Prostate gland (tissue), 2 donors: ENCODE data around the gene FAM83B. TPM values are rescaled to one million over a fixed set of nuclear protein-coding genes. Genes with fewer than 3 reads are reported as not detected.

Source experiments
- DNase-seq: peaks from one replicate; pipeline ENCODE4 v3.0.0-alpha.2; 2019; ENCODE audit warnings: low spot score
- H3K27ac ChIP-seq, 2 donors: fragments of 200-600 bp; sonication (generic); 2 replicates each; pipeline ENCODE4 v1.5.1; 2017 to 2019
- H3K27me3 ChIP-seq: fragments of 200-600 bp; sonication (generic); replicated peaks from 2 replicates; pipeline ENCODE4 v1.5.1; 2019; ENCODE audit not compliant: insufficient read depth
- H3K36me3 ChIP-seq, 2 donors: fragments of 200-600 bp; sonication (generic); 1 replicate in 1 of 2; 2 replicates in 1 of 2; pipeline versions ENCODE4 v1.5.1 to v1.8.1; 2017 to 2019
- H3K4me1 ChIP-seq: fragments of 200-600 bp; sonication (generic); replicated peaks from 2 replicates; pipeline ENCODE4 v1.5.1; 2019
- H3K4me3 ChIP-seq, 2 donors: fragments of 200-600 bp; sonication (generic); 2 replicates each; pipeline ENCODE4 v1.5.1; 2017 to 2019
- H3K9me3 ChIP-seq: fragments of 200-600 bp; sonication (generic); 2 replicates; pipeline ENCODE4 v1.5.1; 2017
- CTCF ChIP-seq, 4 experiments: fragments of 200-600 bp in 2 of 4; fragments of 450-650 bp in 2 of 4; sonication (generic) in 2 of 4; IDR thresholded peaks; 1 replicate in 3 of 4; 2 replicates in 1 of 4; pipeline ENCODE4 v1.5.1; 2016 to 2019; ENCODE audit warnings: antibody characterized with exemption in 4 of 4, mild to moderate bottlenecking in 2 of 4, moderate library complexity in 2 of 4
- POLR2A ChIP-seq: fragments of 450-650 bp; IDR thresholded peaks from one replicate; pipeline ENCODE4 v1.6.1; 2016; ENCODE audit warnings: antibody characterized with exemption, mild to moderate bottlenecking
- POLR2AphosphoS5 ChIP-seq: sonication (generic); formaldehyde crosslinking; IDR thresholded peaks from one replicate; pipeline ENCODE4 v1.6.1; 2017; ENCODE audit warnings: antibody characterized with exemption
- WGBS: methylation state at CpG from one replicate; pipeline ENCODE4 v1.1.5; 2018; 5-methylcytosine and 5-hydroxymethylcytosine counted together
- intact Hi-C: fragments of 100-400 bp; cut with DNase I; formaldehyde crosslinking; loops from one replicate; pipeline ENCODE4 v1.14.2; 2022
- total RNA-seq, 2 donors: library from RNA; depleted of rRNA; stranded (reverse); fragments of >200 nt; gene quantifications; one replicate each; pipeline ENCODE4 v1.1.0, GENCODE V29; 2016

The FAM83B gene
- total RNA-seq, 2 donors from 2014 or later: 4.0 to 14.3 TPM

GRCh38 chr6:54860132-54860531, 13.6 kb downstream of the FAM83B start:
- no peaks in the 10 kb centered on the region for H3K36me3 ChIP-seq
- no peak for TF ChIP-seq POLR2A
- TF ChIP-seq CTCF (IDR thresholded peaks at IDR 0.05): no peak
- no peak for TF ChIP-seq POLR2AphosphoS5
- no peak overlapping the region for H3K27ac ChIP-seq
- no peaks in the 10 kb centered on the region for H3K4me1 ChIP-seq
- DNase-seq: no peak
- no peaks in the 10 kb centered on the region for H3K9me3 ChIP-seq
- H3K27me3 ChIP-seq: no peaks in the 10 kb centered on the region
- intact Hi-C loops: no loop called here
- H3K4me3 ChIP-seq: no peak overlapping the region

GRCh38 chr6:54860739-54861138, 14.2 kb downstream of the FAM83B start:
- no peak for DNase-seq
- TF ChIP-seq POLR2A (no peak), CTCF (IDR thresholded peaks at IDR 0.05) (no peak), POLR2AphosphoS5 (no peak)
- Histone ChIP-seq H3K36me3 (no peaks in the 10 kb centered on the region), H3K9me3 (no peaks in the 10 kb centered on the region), H3K27ac (no peak overlapping the region), H3K4me3 (no peak overlapping the region), H3K27me3 (no peaks in the 10 kb centered on the region), H3K4me1 (no peaks in the 10 kb centered on the region)
- intact Hi-C loops: no loop called here
- 92% methylated on average over 5 of the region's 5 CpGs for WGBS

GRCh38 chr6:54861905-54862616, 15.5 kb downstream of the FAM83B start:
- Histone ChIP-seq H3K4me3 (no peak overlapping the region), H3K27me3 (no peaks in the 10 kb centered on the region), H3K4me1 (no peaks in the 10 kb centered on the region), H3K27ac (no peak overlapping the region), H3K9me3 (no peaks in the 10 kb centered on the region), H3K36me3 (no peaks in the 10 kb centered on the region)
- DNase-seq: no peak
- 84% methylated on average over 10 of the region's 10 CpGs for WGBS
- intact Hi-C loops: no loop called here
- TF ChIP-seq POLR2AphosphoS5: no peak
- TF ChIP-seq CTCF (IDR thresholded peaks at IDR 0.05): no peak
- TF ChIP-seq POLR2A: no peak

DNA sequence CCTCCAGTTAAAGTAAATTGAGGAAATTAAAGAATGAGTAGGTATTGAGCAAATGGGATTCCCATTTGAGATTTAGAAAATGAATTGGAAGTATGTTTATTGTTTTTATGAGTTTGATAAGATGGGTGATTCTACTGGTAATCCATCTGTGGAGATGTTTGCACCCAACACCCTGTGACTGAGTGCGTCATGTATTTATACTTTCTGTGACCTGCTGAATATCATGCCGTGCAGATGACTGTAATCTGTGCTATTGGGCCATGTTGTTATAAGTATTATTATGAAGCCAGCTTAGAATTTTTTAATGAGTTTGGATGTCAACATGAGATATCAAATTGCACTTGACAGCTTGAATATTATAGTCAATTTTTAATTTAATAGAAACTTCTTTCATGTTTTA, 17.7 kb downstream of the FAM83B start:
- Histone ChIP-seq H3K4me1 (no peaks in the 10 kb centered on the region), H3K36me3 (no peaks in the 10 kb centered on the region), H3K9me3 (no peaks in the 10 kb centered on the region), H3K27ac (no peak overlapping the region), H3K4me3 (no peak overlapping the region), H3K27me3 (no peaks in the 10 kb centered on the region)
- no peak for TF ChIP-seq POLR2AphosphoS5
- TF ChIP-seq CTCF (IDR thresholded peaks at IDR 0.05): no peak
- TF ChIP-seq POLR2A: no peak
- WGBS: 78% methylated on average over 2 of the region's 2 CpGs
- no peak for DNase-seq
- intact Hi-C loops: no loop called here

DNA sequence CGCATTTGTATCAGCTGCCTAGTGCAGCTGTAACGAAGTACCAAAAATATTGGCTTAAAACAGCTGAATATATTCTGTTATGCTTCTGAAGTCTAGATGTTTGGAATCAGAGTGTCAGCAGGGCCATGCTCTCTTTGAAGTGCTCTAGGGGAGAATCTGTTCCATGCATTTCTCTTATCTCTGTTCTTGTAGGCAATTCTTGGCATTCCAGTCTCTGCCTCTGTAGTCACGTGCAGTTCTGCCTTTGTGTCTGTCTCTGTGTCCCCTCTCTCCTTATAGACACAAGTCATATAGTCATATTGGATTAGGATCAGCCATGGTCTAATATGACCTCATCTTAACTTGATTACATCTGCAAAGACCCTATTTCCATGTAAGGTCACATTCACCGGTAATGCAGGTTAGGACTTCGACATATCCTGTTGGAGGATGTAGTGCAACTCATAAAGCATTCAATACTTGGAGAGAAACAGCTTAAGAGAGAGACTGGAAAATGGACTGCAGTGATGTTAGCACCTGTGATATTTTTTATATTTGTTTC, 18.6 kb downstream of the FAM83B start:
- Histone ChIP-seq H3K9me3 (no peaks in the 10 kb centered on the region), H3K27me3 (no peaks in the 10 kb centered on the region), H3K4me3 (no peak overlapping the region), H3K27ac (no peak overlapping the region), H3K4me1 (no peaks in the 10 kb centered on the region), H3K36me3 (no peaks in the 10 kb centered on the region)
- TF ChIP-seq POLR2A (no peak), CTCF (IDR thresholded peaks at IDR 0.05) (no peak), POLR2AphosphoS5 (no peak)
- 78% methylated on average over 5 of the region's 5 CpGs for WGBS
- no peak for DNase-seq
- intact Hi-C loops: no loop called here
